Measurements from ENCODE around the gene GINS2. TPM values are rescaled to one million over a fixed set of nuclear protein-coding genes. Genes with fewer than 3 reads are reported as not detected.
A peak's percentile ranks its signal among the peaks of the same experiment; 100 is the strongest.

The GINS2 gene
- total and polyA plus RNA-seq, 2 experiments from 2014 or later = 40.5 to 44.4 TPM

DNA sequence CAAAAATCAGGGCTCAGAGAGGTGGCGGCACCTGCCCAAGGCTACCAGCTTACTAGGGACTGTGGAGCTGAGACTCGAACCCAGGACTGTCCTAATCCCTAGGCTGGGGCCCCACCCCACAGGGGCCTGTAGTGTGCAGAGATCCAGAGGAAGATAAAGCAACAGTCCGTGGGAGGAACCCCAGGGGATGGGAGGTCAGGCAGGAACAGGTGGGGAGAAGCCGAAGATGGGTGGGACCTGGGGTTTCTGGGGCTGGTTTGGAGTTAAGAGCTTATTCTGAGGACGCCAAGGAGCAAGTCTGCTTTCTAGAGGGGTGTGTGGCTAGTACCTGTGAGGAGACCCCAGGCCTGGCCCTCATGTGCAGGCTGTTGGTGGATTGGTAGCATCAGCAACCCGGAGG, 47.2 kb upstream of the GINS2 start (continued):
- TF ChIP-seq, protein P1, sequence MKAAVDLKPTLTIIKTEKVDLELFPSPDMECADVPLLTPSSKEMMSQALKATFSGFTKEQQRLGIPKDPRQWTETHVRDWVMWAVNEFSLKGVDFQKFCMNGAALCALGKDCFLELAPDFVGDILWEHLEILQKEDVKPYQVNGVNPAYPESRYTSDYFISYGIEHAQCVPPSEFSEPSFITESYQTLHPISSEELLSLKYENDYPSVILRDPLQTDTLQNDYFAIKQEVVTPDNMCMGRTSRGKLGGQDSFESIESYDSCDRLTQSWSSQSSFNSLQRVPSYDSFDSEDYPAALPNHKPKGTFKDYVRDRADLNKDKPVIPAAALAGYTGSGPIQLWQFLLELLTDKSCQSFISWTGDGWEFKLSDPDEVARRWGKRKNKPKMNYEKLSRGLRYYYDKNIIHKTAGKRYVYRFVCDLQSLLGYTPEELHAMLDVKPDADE (IDR thresholded peaks at IDR 0.05) = no peak
- no peak for TF ChIP-seq JUNB (IDR thresholded peaks at IDR 0.05; ENCODE audit: unreplicated experiment)

DNA sequence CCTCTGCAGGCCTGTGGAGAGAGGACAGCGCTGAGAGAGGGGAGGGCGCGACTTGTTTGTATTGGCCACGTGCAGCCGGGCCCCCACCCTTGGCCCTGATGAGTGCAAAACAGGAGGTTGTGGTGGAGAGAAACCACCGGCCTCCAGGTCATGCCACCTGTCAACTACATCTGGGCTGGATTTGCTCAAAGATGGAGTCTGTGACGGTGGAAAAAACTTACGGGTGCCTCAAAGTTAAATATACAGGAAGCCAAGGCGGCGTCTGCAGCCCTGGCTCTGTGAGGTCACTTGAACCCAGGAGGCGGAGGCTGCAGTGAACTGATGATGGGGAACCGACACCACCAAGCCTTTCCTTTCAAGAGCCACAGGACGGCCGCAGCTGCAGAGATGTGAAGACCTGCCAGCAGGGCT, 46.5 kb upstream of the GINS2 start:
- Histone ChIP-seq H3K27ac (ENCODE audit: low read depth) (no peak overlapping the region), H3K4me1 (ENCODE audit: insufficient read depth) (no peaks in the 10 kb centered on the region), H3F3A (replicated peaks; ENCODE audit: low read depth) (0 out of 2 replicates have a peak, but pooled peaks cover 3% of the 10 kb centered on the region), H3K79me2 (replicated peaks; ENCODE audit: insufficient read depth) (no peaks in the 10 kb centered on the region), H3K4me2 (no peak overlapping the region), H3K9me2 (ENCODE audit: insufficient read depth) (no peaks in the 10 kb centered on the region), H4K20me1 (replicated peaks; ENCODE audit: insufficient read depth) (no peaks in the 10 kb centered on the region; the same call in 1 of the 2 replicates), H3K27me3 (ENCODE audit: insufficient read depth) (no peaks in the 10 kb centered on the region), H3K4me3 (no peak overlapping the region), H3K36me3 (ENCODE audit: insufficient read depth) (no peaks in the 10 kb centered on the region), H2AFZ (no peak overlapping the region)
- Mint-ChIP-seq H3K36me3 (ENCODE audit: low read depth) (no peaks in the 10 kb centered on the region), H3K4me1 (peaks cover 12% of the 10 kb centered on the region), H3K9me3 (no peaks in the 10 kb centered on the region), H3K27ac (no peak overlapping the region), H3K4me3 (no peak overlapping the region), H3K27me3 (ENCODE audit: insufficient read depth, low read depth, poor library complexity) (peaks cover 3% of the 10 kb centered on the region)
- DNase-seq (ENCODE audit: low spot score) (no peak), ATAC-seq (no peak)
- TF ChIP-seq STAT1 (IDR thresholded peaks at IDR 0.05; ENCODE audit: unreplicated experiment) (no peak), EZH2 (IDR thresholded peaks at IDR 0.05; ENCODE audit: low read depth, unreplicated experiment) (no peak)

DNA sequence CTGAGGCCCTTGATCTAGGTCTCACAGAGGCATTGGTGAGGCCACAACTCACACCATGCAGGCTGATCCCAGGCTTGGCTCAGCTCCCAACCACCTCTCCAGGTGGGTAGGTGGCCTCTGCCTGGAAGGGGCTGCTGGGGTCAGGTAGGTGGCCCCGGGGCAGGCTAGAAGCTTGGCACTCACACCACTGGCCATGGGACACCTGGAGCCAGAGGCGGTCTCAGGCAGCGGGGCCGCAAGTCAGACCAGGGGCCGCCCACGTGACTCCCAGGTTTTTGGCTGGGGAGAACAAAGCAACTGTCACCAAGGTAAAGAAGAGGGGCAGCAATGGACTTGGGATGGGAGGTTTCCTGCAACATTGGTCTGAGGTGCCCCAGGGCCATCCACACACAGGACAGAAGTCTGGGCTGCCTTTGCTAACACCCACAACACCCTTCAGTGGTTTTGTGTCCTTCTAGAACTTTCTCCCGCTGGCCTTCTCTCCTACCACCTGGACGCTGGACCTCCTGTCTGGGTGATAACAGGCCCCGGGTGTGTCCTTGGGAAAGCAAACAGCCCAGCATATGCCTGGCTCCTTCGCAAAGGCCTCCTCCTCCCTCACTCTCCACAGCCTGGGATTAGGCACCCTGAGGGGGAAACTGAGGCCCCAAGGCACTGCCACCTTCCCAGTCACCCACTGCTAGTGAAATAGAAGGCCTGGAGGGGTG, 45.7 kb upstream of the GINS2 start:
- Mint-ChIP-seq H3K27ac (no peak overlapping the region), H3K4me3 (no peak overlapping the region), H3K27me3 (ENCODE audit: insufficient read depth, low read depth, poor library complexity) (peaks cover 6% of the 10 kb centered on the region), H3K4me1 (peaks cover 15% of the 10 kb centered on the region), H3K9me3 (no peaks in the 10 kb centered on the region), H3K36me3 (ENCODE audit: low read depth) (no peaks in the 10 kb centered on the region; the same call in 2 of the 3 replicates)
- peak overlapping the region; percentile 23; the same call in 1 of the 2 replicates for H3K27ac ChIP-seq (ENCODE audit: low read depth)
- 0 out of 2 replicates have a peak, but pooled peaks cover 3% of the 10 kb centered on the region for H3F3A ChIP-seq (replicated peaks; ENCODE audit: low read depth)
- H3K4me1 ChIP-seq (ENCODE audit: insufficient read depth) = no peaks in the 10 kb centered on the region
- no peak for DNase-seq (ENCODE audit: low spot score)
- H3K4me3 ChIP-seq = no peak overlapping the region
- H2AFZ ChIP-seq = no peak overlapping the region
- H3K4me2 ChIP-seq = peak overlapping the region; percentile 29
- H3K36me3 ChIP-seq (ENCODE audit: insufficient read depth) = no peaks in the 10 kb centered on the region
- no peak for ATAC-seq
- H3K79me2 ChIP-seq (replicated peaks; ENCODE audit: insufficient read depth) = no peaks in the 10 kb centered on the region
- TF ChIP-seq, protein P2, sequence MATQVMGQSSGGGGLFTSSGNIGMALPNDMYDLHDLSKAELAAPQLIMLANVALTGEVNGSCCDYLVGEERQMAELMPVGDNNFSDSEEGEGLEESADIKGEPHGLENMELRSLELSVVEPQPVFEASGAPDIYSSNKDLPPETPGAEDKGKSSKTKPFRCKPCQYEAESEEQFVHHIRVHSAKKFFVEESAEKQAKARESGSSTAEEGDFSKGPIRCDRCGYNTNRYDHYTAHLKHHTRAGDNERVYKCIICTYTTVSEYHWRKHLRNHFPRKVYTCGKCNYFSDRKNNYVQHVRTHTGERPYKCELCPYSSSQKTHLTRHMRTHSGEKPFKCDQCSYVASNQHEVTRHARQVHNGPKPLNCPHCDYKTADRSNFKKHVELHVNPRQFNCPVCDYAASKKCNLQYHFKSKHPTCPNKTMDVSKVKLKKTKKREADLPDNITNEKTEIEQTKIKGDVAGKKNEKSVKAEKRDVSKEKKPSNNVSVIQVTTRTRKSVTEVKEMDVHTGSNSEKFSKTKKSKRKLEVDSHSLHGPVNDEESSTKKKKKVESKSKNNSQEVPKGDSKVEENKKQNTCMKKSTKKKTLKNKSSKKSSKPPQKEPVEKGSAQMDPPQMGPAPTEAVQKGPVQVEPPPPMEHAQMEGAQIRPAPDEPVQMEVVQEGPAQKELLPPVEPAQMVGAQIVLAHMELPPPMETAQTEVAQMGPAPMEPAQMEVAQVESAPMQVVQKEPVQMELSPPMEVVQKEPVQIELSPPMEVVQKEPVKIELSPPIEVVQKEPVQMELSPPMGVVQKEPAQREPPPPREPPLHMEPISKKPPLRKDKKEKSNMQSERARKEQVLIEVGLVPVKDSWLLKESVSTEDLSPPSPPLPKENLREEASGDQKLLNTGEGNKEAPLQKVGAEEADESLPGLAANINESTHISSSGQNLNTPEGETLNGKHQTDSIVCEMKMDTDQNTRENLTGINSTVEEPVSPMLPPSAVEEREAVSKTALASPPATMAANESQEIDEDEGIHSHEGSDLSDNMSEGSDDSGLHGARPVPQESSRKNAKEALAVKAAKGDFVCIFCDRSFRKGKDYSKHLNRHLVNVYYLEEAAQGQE (IDR thresholded peaks at IDR 0.05; ENCODE audit: unreplicated experiment) = no peak
- no peaks in the 10 kb centered on the region; the same call in 1 of the 2 replicates for H4K20me1 ChIP-seq (replicated peaks; ENCODE audit: insufficient read depth)
- no peaks in the 10 kb centered on the region for H3K9me2 ChIP-seq (ENCODE audit: insufficient read depth)
- H3K27me3 ChIP-seq (ENCODE audit: insufficient read depth) = no peaks in the 10 kb centered on the region
